H1 (cell line): ENCODE measurements around the gene NEURL2. TPM values are rescaled to one million over a fixed set of nuclear protein-coding genes. Genes with fewer than 3 reads are reported as not detected.

Experiments used
- ASH2L ChIP-seq: fragments of 200-600, 300-600 bp; sonication (generic); IDR thresholded peaks from one replicate; pipeline ENCODE4 v1.7.1; 2017; ENCODE audit warnings: low read length
- BACH1 ChIP-seq: IDR thresholded peaks from 2 replicates; pipeline ENCODE4 v1.6.1; 2012; ENCODE audit warnings: low read length, improper control_type of control experiment
- CREB1 ChIP-seq: IDR thresholded peaks from 2 replicates; pipeline ENCODE4 v1.6.1; 2012; ENCODE audit warnings: inconsistent platforms
- FOSL1 ChIP-seq: IDR thresholded peaks from 2 replicates; pipeline ENCODE4 v1.6.1; 2011; ENCODE audit warnings: mild to moderate bottlenecking, low read depth, low read length, moderate library complexity; ENCODE audit not compliant: insufficient read depth
- GTF2F1 ChIP-seq: IDR thresholded peaks from 2 replicates; pipeline ENCODE4 v1.6.1; 2012; ENCODE audit warnings: low read depth, low read length, improper control_type of control experiment, borderline replicate concordance
- KDM1A ChIP-seq: fragments of 200-600, 300-600 bp; sonication (generic); IDR thresholded peaks from 2 replicates; pipeline ENCODE4 v1.7.1; 2016; ENCODE audit warnings: mild to moderate bottlenecking, low read length, borderline replicate concordance
- POLR2AphosphoS5 ChIP-seq: IDR thresholded peaks from 2 replicates; pipeline ENCODE4 v1.6.1; 2011; ENCODE audit warnings: low read depth, low read length
- RFX5 ChIP-seq: IDR thresholded peaks from 2 replicates; pipeline ENCODE4 v1.6.1; 2011; ENCODE audit warnings: low read depth, low read length, improper control_type of control experiment, borderline replicate concordance
- TAF1 ChIP-seq: IDR thresholded peaks from 2 replicates; pipeline ENCODE4 v1.6.1; 2011; ENCODE audit warnings: mild to moderate bottlenecking, low read depth, low read length
- polyA plus RNA-seq, 7 experiments: library from polyadenylated mRNA; depleted of rRNA in 3 of 7; stranded (reverse) in 5 of 7; unstranded in 2 of 7; fragments of >200 nt in 5 of 7; fragments of 200-250 nt in 2 of 7; gene quantifications; 1 replicate in 5 of 7; 2 replicates in 1 of 7; 4 replicates in 1 of 7; pipeline versions ENCODE4 v1.2.1 to v1.2.3, GENCODE V29; 2011 to 2013; ENCODE audit warnings: missing spikeins in 2 of 7, mixed read lengths in 2 of 7
- total RNA-seq: library from RNA; stranded (reverse); fragmentation: NEBNext Ultra II Directional; extraction: Animal tissue kit (Norgen Biotek cat#: 25700); gene quantifications from 2 replicates; pipeline ENCODE4 v1.2.1, GENCODE V29; 2021
- TF ChIP-seq, protein P1 (sequence below): fragments of 300-600 bp; sonication (generic); IDR thresholded peaks from 2 replicates; pipeline ENCODE4 v1.7.1; 2012; ENCODE audit warnings: low read length, moderate library complexity, mild to moderate bottlenecking, inconsistent platforms; ENCODE audit not compliant: insufficient replicate concordance

Gene NEURL2
- total and polyA plus RNA-seq, 2 of the 8 experiments (the other 6 are each of a cell fraction or from before 2014, with no cell fraction given), result 6.9 TPM

GRCh38 chr20:45880988-45881788, 9.8 kb downstream of the NEURL2 start, which contains the start of gene ZSWIM1 (continued):
- TF ChIP-seq TAF1 (peak; percentile 93), POLR2AphosphoS5 (peak; percentile 89), FOSL1 (no peak), RFX5 (peak; percentile 61; the same call in 1 of the 2 replicates), BACH1 (no peak), KDM1A (0 out of 2 replicates have a peak, but pooled peaks have one; percentile 15), GTF2F1 (no peak), ASH2L (no peak), CREB1 (peak; percentile 83)
- TF ChIP-seq, protein P1, sequence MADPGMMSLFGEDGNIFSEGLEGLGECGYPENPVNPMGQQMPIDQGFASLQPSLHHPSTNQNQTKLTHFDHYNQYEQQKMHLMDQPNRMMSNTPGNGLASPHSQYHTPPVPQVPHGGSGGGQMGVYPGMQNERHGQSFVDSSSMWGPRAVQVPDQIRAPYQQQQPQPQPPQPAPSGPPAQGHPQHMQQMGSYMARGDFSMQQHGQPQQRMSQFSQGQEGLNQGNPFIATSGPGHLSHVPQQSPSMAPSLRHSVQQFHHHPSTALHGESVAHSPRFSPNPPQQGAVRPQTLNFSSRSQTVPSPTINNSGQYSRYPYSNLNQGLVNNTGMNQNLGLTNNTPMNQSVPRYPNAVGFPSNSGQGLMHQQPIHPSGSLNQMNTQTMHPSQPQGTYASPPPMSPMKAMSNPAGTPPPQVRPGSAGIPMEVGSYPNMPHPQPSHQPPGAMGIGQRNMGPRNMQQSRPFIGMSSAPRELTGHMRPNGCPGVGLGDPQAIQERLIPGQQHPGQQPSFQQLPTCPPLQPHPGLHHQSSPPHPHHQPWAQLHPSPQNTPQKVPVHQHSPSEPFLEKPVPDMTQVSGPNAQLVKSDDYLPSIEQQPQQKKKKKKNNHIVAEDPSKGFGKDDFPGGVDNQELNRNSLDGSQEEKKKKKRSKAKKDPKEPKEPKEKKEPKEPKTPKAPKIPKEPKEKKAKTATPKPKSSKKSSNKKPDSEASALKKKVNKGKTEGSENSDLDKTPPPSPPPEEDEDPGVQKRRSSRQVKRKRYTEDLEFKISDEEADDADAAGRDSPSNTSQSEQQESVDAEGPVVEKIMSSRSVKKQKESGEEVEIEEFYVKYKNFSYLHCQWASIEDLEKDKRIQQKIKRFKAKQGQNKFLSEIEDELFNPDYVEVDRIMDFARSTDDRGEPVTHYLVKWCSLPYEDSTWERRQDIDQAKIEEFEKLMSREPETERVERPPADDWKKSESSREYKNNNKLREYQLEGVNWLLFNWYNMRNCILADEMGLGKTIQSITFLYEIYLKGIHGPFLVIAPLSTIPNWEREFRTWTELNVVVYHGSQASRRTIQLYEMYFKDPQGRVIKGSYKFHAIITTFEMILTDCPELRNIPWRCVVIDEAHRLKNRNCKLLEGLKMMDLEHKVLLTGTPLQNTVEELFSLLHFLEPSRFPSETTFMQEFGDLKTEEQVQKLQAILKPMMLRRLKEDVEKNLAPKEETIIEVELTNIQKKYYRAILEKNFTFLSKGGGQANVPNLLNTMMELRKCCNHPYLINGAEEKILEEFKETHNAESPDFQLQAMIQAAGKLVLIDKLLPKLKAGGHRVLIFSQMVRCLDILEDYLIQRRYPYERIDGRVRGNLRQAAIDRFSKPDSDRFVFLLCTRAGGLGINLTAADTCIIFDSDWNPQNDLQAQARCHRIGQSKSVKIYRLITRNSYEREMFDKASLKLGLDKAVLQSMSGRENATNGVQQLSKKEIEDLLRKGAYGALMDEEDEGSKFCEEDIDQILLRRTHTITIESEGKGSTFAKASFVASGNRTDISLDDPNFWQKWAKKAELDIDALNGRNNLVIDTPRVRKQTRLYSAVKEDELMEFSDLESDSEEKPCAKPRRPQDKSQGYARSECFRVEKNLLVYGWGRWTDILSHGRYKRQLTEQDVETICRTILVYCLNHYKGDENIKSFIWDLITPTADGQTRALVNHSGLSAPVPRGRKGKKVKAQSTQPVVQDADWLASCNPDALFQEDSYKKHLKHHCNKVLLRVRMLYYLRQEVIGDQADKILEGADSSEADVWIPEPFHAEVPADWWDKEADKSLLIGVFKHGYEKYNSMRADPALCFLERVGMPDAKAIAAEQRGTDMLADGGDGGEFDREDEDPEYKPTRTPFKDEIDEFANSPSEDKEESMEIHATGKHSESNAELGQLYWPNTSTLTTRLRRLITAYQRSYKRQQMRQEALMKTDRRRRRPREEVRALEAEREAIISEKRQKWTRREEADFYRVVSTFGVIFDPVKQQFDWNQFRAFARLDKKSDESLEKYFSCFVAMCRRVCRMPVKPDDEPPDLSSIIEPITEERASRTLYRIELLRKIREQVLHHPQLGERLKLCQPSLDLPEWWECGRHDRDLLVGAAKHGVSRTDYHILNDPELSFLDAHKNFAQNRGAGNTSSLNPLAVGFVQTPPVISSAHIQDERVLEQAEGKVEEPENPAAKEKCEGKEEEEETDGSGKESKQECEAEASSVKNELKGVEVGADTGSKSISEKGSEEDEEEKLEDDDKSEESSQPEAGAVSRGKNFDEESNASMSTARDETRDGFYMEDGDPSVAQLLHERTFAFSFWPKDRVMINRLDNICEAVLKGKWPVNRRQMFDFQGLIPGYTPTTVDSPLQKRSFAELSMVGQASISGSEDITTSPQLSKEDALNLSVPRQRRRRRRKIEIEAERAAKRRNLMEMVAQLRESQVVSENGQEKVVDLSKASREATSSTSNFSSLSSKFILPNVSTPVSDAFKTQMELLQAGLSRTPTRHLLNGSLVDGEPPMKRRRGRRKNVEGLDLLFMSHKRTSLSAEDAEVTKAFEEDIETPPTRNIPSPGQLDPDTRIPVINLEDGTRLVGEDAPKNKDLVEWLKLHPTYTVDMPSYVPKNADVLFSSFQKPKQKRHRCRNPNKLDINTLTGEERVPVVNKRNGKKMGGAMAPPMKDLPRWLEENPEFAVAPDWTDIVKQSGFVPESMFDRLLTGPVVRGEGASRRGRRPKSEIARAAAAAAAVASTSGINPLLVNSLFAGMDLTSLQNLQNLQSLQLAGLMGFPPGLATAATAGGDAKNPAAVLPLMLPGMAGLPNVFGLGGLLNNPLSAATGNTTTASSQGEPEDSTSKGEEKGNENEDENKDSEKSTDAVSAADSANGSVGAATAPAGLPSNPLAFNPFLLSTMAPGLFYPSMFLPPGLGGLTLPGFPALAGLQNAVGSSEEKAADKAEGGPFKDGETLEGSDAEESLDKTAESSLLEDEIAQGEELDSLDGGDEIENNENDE, result no peak
